Measurements from ENCODE around the gene STRN3. TPM values are rescaled to one million over a fixed set of nuclear protein-coding genes. Genes with fewer than 3 reads are reported as not detected.

STRN3 gene
- total RNA-seq, 1 donor from 2014 or later, result 58.1 TPM

DNA sequence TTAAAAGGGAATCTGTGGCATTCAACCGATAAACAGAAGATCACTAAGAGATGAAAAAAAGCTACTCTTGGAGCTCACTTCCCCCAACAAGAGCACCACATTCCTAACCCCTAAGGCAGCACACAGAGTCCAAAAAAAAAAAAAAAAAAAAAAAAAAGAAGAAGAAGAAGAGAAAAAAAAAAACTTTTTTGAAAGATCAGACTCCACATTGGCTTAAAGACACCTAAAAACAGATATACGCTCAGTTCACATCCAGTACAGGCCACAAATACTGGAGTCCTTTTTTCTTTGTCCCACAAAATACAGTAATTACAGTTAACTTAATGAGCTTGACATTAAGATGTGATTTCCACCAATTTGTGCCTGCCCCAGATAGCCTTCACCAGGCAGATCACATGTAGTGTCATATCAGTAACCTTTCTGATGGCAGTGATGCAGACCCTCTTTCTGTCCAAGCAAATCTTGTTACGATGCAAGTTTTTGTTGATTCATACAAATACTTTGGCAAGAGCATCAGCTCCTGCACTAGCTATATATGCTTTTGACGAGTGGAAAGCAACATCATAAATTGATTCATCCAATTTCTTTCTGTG, 131.2 kb downstream of the STRN3 start:
- no peak for DNase-seq (ENCODE audit: low spot score in 2 of 2, unreplicated experiment in 2 of 2)
- Mint-ChIP-seq H3K9me3 (no peaks in the 10 kb centered on the region), H3K27ac (no peak overlapping the region), H3K4me3 (no peak overlapping the region), H3K4me1 (no peaks in the 10 kb centered on the region), H3K27me3 (ENCODE audit: low read depth) (no peaks in the 10 kb centered on the region), H3K36me3 (peaks cover 38% of the 10 kb centered on the region)
- TF ChIP-seq, protein P1, sequence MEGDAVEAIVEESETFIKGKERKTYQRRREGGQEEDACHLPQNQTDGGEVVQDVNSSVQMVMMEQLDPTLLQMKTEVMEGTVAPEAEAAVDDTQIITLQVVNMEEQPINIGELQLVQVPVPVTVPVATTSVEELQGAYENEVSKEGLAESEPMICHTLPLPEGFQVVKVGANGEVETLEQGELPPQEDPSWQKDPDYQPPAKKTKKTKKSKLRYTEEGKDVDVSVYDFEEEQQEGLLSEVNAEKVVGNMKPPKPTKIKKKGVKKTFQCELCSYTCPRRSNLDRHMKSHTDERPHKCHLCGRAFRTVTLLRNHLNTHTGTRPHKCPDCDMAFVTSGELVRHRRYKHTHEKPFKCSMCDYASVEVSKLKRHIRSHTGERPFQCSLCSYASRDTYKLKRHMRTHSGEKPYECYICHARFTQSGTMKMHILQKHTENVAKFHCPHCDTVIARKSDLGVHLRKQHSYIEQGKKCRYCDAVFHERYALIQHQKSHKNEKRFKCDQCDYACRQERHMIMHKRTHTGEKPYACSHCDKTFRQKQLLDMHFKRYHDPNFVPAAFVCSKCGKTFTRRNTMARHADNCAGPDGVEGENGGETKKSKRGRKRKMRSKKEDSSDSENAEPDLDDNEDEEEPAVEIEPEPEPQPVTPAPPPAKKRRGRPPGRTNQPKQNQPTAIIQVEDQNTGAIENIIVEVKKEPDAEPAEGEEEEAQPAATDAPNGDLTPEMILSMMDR (IDR thresholded peaks at IDR 0.05; ENCODE audit: unreplicated experiment), result no peak

DNA sequence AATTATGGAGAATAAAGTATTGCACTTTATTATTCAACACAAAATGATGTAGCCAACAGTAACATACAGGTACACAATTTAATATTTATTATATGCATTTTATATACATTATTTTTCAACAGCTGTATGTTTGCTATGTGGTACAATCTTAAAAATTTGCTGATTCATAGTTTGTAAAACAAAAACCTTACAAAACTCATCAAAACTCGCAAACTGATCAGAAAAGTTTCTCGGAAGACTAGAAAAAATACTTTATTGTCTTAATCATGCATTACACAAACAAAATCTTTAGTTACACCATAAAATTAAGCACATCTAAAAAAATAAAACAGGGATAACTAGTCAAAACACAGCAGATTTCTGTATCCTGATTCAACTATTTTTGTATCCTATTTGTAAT, 132.4 kb downstream of the STRN3 start:
- no peaks in the 10 kb centered on the region for H3K4me1 Mint-ChIP-seq
- DNase-seq (ENCODE audit: low spot score in 2 of 2, unreplicated experiment in 2 of 2), result no peak
- peaks cover 31% of the 10 kb centered on the region for H3K36me3 Mint-ChIP-seq
- H3K27ac Mint-ChIP-seq, result no peak overlapping the region
- no peaks in the 10 kb centered on the region for H3K9me3 Mint-ChIP-seq
- no peak overlapping the region for H3K4me3 Mint-ChIP-seq
- no peaks in the 10 kb centered on the region for H3K27me3 Mint-ChIP-seq (ENCODE audit: low read depth)
- TF ChIP-seq, protein P1 (IDR thresholded peaks at IDR 0.05; ENCODE audit: unreplicated experiment), result no peak

DNA sequence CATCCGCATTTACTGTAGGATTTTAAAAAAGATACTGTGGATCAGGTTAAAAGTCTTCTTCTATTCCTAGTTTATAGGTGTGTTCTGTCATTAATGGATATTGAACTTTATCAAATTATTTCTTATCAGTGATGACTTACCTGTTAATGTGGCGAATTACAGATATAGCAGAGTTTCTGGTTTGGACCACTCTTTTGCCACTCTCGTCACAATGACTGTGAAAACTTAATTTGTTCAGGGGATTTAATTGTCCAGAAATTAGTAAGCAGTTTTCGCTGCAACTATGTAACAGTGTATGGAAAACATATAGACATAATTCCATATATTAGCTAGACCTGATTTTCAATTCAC, 137.0 kb downstream of the STRN3 start:
- Mint-ChIP-seq H3K9me3 (no peaks in the 10 kb centered on the region), H3K4me3 (no peak overlapping the region), H3K27ac (no peak overlapping the region), H3K4me1 (no peaks in the 10 kb centered on the region), H3K36me3 (peaks cover 7% of the 10 kb centered on the region), H3K27me3 (ENCODE audit: low read depth) (no peaks in the 10 kb centered on the region)
- TF ChIP-seq, protein P1 (IDR thresholded peaks at IDR 0.05; ENCODE audit: unreplicated experiment), result no peak
- DNase-seq (ENCODE audit: low spot score in 2 of 2, unreplicated experiment in 2 of 2), result no peak

DNA sequence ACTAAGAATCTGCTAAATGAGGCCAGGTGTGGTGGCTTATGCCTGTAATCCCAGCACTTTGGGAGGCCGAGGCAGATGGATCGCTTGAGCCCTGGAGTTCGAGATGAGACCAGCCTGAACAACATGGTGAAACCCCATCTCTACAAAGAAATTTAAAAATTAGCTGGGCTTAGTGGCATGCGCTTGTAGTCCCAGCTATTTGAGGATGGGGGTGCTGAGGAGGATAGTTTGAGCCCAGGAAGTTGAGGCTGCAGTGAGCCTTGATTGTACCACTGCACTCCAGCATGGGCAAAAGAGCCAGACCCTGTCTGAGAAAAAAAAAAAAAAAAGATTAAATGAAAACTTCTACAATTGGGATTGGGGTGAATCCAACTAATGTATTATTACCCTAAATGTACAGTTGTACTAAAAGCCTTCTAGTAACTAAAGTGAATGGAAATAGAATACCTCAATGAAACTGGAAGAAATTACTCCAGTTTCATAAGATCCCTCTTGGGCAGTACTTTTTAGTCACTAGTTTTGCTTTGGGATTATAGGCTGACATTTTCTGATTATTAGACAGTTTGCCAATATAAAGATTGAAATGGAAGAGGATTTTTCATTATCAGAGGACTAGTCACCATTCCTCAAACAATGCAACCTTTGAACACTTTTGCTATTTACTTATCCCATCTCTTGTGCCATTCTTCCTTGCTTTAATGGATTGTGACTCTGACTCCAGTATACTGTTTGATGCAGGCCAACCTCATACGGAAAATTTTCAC, 137.5 kb downstream of the STRN3 start:
- Mint-ChIP-seq H3K4me3 (no peak overlapping the region), H3K27me3 (ENCODE audit: low read depth) (no peaks in the 10 kb centered on the region), H3K27ac (no peak overlapping the region), H3K9me3 (no peaks in the 10 kb centered on the region), H3K36me3 (peaks cover 7% of the 10 kb centered on the region), H3K4me1 (no peaks in the 10 kb centered on the region)
- TF ChIP-seq, protein P1 (IDR thresholded peaks at IDR 0.05; ENCODE audit: unreplicated experiment), result no peak
- DNase-seq (ENCODE audit: low spot score in 2 of 2, unreplicated experiment in 2 of 2), result no peak

DNA sequence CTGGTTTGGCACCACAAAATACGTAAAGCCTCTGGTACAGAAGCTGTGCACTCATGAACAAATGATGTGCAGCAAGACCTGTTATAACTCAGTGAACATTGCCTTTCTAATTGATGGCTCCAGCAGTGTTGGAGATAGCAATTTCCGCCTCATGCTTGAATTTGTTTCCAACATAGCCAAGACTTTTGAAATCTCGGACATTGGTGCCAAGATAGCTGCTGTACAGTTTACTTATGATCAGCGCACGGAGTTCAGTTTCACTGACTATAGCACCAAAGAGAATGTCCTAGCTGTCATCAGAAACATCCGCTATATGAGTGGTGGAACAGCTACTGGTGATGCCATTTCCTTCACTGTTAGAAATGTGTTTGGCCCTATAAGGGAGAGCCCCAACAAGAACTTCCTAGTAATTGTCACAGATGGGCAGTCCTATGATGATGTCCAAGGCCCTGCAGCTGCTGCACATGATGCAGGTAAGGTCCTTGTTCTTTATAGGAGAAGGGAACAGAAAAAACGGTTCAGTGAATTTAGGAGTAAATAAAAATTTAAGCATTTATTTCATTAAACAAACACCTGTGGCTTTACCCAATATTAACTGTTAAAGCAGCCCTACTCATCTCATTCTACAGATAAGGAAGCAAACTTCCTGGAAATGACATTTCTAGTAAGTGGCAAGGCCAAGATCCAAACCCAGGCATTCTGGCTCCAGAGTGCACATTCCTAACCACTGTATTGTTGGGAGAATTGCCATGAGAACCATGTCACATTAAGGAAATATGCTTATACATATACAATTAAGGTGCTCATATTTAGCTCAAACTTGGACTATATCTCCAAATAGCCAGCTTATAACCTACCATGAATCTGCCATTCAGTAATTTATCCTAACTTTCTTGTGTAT, 140.1 kb downstream of the STRN3 start:
- Mint-ChIP-seq H3K27me3 (ENCODE audit: low read depth) (no peaks in the 10 kb centered on the region), H3K36me3 (no peaks in the 10 kb centered on the region), H3K9me3 (no peaks in the 10 kb centered on the region), H3K4me1 (no peaks in the 10 kb centered on the region), H3K4me3 (no peak overlapping the region), H3K27ac (no peak overlapping the region)
- DNase-seq (ENCODE audit: low spot score in 2 of 2, unreplicated experiment in 2 of 2), result no peak
- TF ChIP-seq, protein P1 (IDR thresholded peaks at IDR 0.05; ENCODE audit: unreplicated experiment), result no peak

Measured in mesothelial cell of epicardium (in vitro differentiated cells).